ENCODE data around the gene ERAS. TPM values are rescaled to one million over a fixed set of nuclear protein-coding genes. Genes with fewer than 3 reads are reported as not detected.

ERAS gene
- total RNA-seq, 1 donor from 2014 or later, result not detected

DNA sequence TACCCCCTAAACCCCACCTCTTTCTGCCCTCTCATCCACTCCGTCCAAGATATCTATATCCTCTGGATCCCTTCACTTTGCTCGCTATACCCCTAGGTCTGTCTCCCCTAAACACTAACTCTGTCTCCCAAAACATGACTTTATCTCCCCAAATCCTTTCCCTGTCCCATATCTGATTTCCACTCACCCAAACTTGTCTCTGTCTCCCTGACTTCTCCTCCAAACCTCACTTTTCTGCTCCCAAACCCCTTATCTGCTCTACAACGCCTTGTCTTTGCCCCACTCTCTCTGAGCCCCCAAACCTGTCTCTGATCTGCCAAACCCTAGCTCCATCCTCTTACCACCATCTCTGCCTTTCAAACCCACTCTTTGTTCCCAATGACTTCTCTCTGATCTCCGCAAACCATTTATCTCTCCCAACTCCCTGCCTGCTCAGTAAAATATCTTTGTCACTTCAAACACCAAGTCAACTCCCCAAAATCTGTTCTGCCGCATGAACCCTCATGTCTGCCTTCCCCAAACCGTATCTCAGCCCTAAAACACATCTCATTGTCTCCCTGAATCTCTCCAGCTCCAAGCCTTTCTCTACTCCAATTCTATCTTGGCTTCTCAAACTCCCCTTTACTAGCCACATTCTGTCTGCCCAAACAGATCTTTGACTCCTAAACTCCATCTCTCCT lies 39.3 kb upstream of the ERAS start:
- H3K27ac ChIP-seq (ENCODE audit: low read depth, low read length), result no peak overlapping the region
- H3K4me1 ChIP-seq (ENCODE audit: insufficient read depth, low read length), result no peaks in the 10 kb centered on the region
- no peaks in the 10 kb centered on the region for H3K79me2 ChIP-seq (ENCODE audit: insufficient read depth, low read length)
- Mint-ChIP-seq H3K9me3 (ENCODE audit: unreplicated experiment) (no peaks in the 10 kb centered on the region), H3K27me3 (ENCODE audit: low read depth, unreplicated experiment) (peaks cover 25% of the 10 kb centered on the region), H3K36me3 (ENCODE audit: low read depth, unreplicated experiment) (no peaks in the 10 kb centered on the region), H3K4me3 (ENCODE audit: unreplicated experiment) (no peak overlapping the region), H3K27ac (ENCODE audit: unreplicated experiment) (no peak overlapping the region), H3K4me1 (ENCODE audit: low read depth, unreplicated experiment) (no peaks in the 10 kb centered on the region)
- no peak overlapping the region for H3K4me3 ChIP-seq (ENCODE audit: insufficient read depth, low read depth, low read length)
- H4K20me1 ChIP-seq (ENCODE audit: insufficient read depth, low read length), result no peaks in the 10 kb centered on the region
- no peak for FAIRE-seq
- DNase-seq (ENCODE audit: low read depth), result no peak
- peaks cover 3% of the 10 kb centered on the region for H3K27me3 ChIP-seq (ENCODE audit: insufficient read depth, low read length)
- no peaks in the 10 kb centered on the region for H3K36me3 ChIP-seq (ENCODE audit: insufficient read depth, low read length)
- no peak overlapping the region for H3K9ac ChIP-seq (ENCODE audit: low read length)
- no peaks in the 10 kb centered on the region for H3K9me3 ChIP-seq (ENCODE audit: insufficient read depth, low read depth, low read length)
- no peak for TF ChIP-seq EZH2 (IDR thresholded peaks at IDR 0.05; ENCODE audit: insufficient read depth, low read length)
- TF ChIP-seq, protein P1, sequence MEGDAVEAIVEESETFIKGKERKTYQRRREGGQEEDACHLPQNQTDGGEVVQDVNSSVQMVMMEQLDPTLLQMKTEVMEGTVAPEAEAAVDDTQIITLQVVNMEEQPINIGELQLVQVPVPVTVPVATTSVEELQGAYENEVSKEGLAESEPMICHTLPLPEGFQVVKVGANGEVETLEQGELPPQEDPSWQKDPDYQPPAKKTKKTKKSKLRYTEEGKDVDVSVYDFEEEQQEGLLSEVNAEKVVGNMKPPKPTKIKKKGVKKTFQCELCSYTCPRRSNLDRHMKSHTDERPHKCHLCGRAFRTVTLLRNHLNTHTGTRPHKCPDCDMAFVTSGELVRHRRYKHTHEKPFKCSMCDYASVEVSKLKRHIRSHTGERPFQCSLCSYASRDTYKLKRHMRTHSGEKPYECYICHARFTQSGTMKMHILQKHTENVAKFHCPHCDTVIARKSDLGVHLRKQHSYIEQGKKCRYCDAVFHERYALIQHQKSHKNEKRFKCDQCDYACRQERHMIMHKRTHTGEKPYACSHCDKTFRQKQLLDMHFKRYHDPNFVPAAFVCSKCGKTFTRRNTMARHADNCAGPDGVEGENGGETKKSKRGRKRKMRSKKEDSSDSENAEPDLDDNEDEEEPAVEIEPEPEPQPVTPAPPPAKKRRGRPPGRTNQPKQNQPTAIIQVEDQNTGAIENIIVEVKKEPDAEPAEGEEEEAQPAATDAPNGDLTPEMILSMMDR (IDR thresholded peaks at IDR 0.05; ENCODE audit: insufficient read depth, low read depth, low read length), result no peak
- no peak overlapping the region for H2AFZ ChIP-seq (ENCODE audit: low read depth, low read length)
- H3K4me2 ChIP-seq (ENCODE audit: low read length), result no peak overlapping the region

DNA sequence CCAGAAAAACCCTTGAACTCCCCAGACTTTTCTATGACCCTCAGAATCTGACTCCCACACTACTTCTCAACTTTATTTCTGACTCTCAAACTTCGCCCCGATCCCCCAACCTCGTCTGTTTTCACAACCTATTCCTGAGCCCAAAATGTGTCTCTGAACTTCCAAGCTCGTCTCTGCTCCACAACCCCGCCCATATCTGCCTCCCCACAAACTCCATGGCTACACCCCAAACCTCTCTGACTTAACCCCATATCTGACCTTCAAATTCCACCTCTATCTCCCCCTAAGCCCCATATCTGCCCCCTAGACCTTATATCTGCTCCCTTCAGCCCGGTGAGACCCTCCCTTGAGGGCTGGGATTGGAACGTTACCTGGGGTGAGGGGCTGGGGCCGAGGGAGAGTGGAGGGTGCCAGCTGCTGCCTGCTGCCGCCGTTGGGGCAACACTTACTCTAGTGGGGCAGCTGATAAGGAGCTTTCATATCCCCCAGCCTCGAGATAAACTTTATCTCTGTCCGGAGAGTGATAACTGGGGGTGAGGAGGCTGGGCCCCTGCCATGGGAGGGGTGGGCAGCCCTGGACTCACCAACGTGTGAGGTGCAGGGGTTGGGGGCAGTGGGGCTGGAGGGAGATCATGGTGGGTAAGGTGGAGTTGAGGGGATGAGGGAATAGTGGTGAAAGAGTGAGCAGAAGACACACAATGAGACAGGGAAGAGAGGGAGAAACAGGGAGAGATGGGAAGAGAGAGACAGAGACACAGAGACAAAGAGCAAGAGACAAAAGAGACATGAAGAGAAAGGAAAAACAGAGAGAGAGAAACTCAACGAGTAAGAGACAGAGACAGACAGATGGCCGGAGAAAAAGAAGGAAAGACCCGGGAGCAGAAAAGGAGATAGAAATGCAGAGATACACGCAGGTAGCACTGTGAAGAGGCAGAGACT lies 38.5 kb upstream of the ERAS start:
- H2AFZ ChIP-seq (ENCODE audit: low read depth, low read length), result no peak overlapping the region
- H3K27ac ChIP-seq (ENCODE audit: low read depth, low read length), result no peak overlapping the region
- H4K20me1 ChIP-seq (ENCODE audit: insufficient read depth, low read length), result no peaks in the 10 kb centered on the region
- FAIRE-seq (no peak), DNase-seq (ENCODE audit: low read depth) (no peak)
- no peak overlapping the region for H3K4me3 Mint-ChIP-seq (ENCODE audit: unreplicated experiment)
- no peaks in the 10 kb centered on the region for H3K9me3 ChIP-seq (ENCODE audit: insufficient read depth, low read depth, low read length)
- TF ChIP-seq EZH2 (IDR thresholded peaks at IDR 0.05; ENCODE audit: insufficient read depth, low read length), result no peak
- TF ChIP-seq, protein P1 (IDR thresholded peaks at IDR 0.05; ENCODE audit: insufficient read depth, low read depth, low read length), result no peak
- H3K36me3 Mint-ChIP-seq (ENCODE audit: low read depth, unreplicated experiment), result no peaks in the 10 kb centered on the region
- H3K9me3 Mint-ChIP-seq (ENCODE audit: unreplicated experiment), result no peaks in the 10 kb centered on the region
- peaks cover 3% of the 10 kb centered on the region for H3K27me3 ChIP-seq (ENCODE audit: insufficient read depth, low read length)
- no peaks in the 10 kb centered on the region for H3K4me1 Mint-ChIP-seq (ENCODE audit: low read depth, unreplicated experiment)
- no peak overlapping the region for H3K27ac Mint-ChIP-seq (ENCODE audit: unreplicated experiment)
- H3K4me2 ChIP-seq (ENCODE audit: low read length), result no peak overlapping the region
- H3K4me3 ChIP-seq (ENCODE audit: insufficient read depth, low read depth, low read length), result no peak overlapping the region
- H3K36me3 ChIP-seq (ENCODE audit: insufficient read depth, low read length), result no peaks in the 10 kb centered on the region
- no peaks in the 10 kb centered on the region for H3K4me1 ChIP-seq (ENCODE audit: insufficient read depth, low read length)
- H3K79me2 ChIP-seq (ENCODE audit: insufficient read depth, low read length), result no peaks in the 10 kb centered on the region
- no peak overlapping the region for H3K9ac ChIP-seq (ENCODE audit: low read length)
- peaks cover 25% of the 10 kb centered on the region for H3K27me3 Mint-ChIP-seq (ENCODE audit: low read depth, unreplicated experiment)
